ENCODE data around the gene DDX1.

DNA sequence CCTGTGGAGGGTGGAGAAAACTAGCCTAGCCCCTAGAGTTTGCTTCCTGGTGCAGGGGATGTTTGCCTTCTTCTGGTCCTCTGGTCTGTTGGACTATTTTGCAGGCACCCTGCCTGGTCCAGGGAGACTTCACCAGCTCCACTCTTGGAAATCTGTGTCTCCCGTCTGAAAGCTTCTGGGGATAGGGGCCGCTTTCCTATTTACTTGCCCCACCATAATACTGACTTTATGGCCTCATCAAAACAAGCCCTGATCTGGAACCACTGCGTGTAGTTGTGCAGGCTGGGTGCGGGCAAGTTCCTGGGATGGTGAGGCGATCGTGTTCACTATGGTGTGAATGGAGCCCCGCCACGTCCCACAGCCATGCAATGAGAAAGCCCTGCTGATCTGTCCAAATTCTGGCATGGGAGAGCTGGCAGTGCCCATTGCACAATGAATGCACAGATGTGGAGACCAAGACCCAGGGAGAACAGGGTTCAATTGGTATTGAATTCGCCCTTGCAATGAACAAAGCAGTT lies 74.3 kb downstream of the DDX1 start:
- no peak for TF ChIP-seq TSHZ1 (tag by site-specific recombination; IDR thresholded peaks at IDR 0.05; ENCODE audit: borderline replicate concordance)
- TF ChIP-seq, protein P1, sequence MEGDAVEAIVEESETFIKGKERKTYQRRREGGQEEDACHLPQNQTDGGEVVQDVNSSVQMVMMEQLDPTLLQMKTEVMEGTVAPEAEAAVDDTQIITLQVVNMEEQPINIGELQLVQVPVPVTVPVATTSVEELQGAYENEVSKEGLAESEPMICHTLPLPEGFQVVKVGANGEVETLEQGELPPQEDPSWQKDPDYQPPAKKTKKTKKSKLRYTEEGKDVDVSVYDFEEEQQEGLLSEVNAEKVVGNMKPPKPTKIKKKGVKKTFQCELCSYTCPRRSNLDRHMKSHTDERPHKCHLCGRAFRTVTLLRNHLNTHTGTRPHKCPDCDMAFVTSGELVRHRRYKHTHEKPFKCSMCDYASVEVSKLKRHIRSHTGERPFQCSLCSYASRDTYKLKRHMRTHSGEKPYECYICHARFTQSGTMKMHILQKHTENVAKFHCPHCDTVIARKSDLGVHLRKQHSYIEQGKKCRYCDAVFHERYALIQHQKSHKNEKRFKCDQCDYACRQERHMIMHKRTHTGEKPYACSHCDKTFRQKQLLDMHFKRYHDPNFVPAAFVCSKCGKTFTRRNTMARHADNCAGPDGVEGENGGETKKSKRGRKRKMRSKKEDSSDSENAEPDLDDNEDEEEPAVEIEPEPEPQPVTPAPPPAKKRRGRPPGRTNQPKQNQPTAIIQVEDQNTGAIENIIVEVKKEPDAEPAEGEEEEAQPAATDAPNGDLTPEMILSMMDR (tag by site-specific recombination; IDR thresholded peaks at IDR 0.05) = no peak
- TF ChIP-seq ZNF311 (tag by site-specific recombination; IDR thresholded peaks at IDR 0.05; ENCODE audit: borderline replicate concordance) = no peak
- TF ChIP-seq ZBTB1 (tag by site-specific recombination; IDR thresholded peaks at IDR 0.05) = no peak
- TF ChIP-seq ZNF585B (tag by site-specific recombination; IDR thresholded peaks at IDR 0.05) = no peak
- TF ChIP-seq ZSCAN30 (tag by site-specific recombination; IDR thresholded peaks at IDR 0.05) = no peak
- TF ChIP-seq HOXC10 (CRISPR knock-in tag; IDR thresholded peaks at IDR 0.05) = no peak
- TF ChIP-seq REST (tag by site-specific recombination; IDR thresholded peaks at IDR 0.05) = no peak
- no peak for TF ChIP-seq ZNF623 (tag by site-specific recombination; IDR thresholded peaks at IDR 0.05)
- TF ChIP-seq, protein P2, sequence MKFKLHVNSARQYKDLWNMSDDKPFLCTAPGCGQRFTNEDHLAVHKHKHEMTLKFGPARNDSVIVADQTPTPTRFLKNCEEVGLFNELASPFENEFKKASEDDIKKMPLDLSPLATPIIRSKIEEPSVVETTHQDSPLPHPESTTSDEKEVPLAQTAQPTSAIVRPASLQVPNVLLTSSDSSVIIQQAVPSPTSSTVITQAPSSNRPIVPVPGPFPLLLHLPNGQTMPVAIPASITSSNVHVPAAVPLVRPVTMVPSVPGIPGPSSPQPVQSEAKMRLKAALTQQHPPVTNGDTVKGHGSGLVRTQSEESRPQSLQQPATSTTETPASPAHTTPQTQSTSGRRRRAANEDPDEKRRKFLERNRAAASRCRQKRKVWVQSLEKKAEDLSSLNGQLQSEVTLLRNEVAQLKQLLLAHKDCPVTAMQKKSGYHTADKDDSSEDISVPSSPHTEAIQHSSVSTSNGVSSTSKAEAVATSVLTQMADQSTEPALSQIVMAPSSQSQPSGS (tag by site-specific recombination; IDR thresholded peaks at IDR 0.05; ENCODE audit: low read depth) = no peak
- TF ChIP-seq KLF16 (tag by site-specific recombination; IDR thresholded peaks at IDR 0.05) = no peak
